GM19328 (cell line): ENCODE measurements around the gene VAV1.
"Not testable (repeated sequence)": the region's sequence is repeated elsewhere in the genome, so short reads cannot be mapped to it uniquely, and the experiment has no call there.

Experiments used
- ATAC-seq: cut with Tn5 transposase; IDR thresholded peaks from one replicate; pipeline ENCODE4 v1.9.1; 2021; ENCODE audit warnings: mild to moderate bottlenecking, moderate library complexity; ENCODE audit not compliant: unreplicated experiment

Gene VAV1

GRCh38 chr19:6736917-6737283 is 35.6 kb upstream of the VAV1 start:
- no peak for ATAC-seq

GRCh38 chr19:6737284-6737872 is 35.1 kb upstream of the VAV1 start, which contains the start of gene GPR108:
TSS of gene GPR108 (minus strand) at chr19:6737580. CDS start at chr19:6737576, 4 bp downstream.
- peak; percentile 73 for ATAC-seq

- ATAC-seq, result no peak
Measured at GRCh38 chr19:6737873-6738786, 34.4 kb upstream of the VAV1 start.

GRCh38 chr19:6738787-6739389 is 33.6 kb upstream of the VAV1 start:
- ATAC-seq, result no peak

DNA sequence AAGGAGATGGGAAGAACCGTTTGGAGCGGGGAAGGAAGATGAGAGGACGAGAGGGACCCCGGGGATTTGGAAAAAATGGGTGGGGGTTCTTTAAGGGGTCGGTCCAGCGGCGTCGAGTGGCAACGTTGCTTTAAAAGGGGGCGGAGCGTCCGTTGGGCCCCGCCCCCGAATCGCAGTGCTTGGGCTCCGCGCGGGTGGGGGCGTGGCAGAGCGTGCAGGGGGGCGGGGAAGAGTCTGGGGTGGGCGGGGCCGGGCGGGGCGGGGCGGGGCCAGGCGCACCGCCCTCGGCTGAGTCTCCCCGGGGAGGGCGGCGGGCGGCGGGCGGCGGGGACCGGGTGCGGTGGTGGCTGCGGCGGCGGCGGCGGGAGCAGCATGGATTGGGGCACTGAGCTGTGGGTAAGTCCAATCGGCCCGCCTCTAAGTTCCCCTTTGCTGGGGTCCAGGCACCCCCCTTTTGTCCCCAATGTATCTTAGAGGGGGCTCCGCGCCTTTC is 33.1 kb upstream of the VAV1 start, which contains the start of gene TRIP10:
TSS of gene TRIP10 (plus strand) at position 291 of the 493 bp plus-strand sequence. CDS start at position 373, 82 bp downstream.
- no peak for ATAC-seq

GRCh38 chr19:6739883-6740588 is 32.5 kb upstream of the VAV1 start:
- no peak for ATAC-seq

GRCh38 chr19:6740589-6741343 is 31.7 kb upstream of the VAV1 start:
- ATAC-seq, result no peak

GRCh38 chr19:6743066-6743465 is 29.4 kb upstream of the VAV1 start:
- ATAC-seq, result no peak

GRCh38 chr19:6743714-6744380 is 28.7 kb upstream of the VAV1 start:
- ATAC-seq, result no peak

GRCh38 chr19:6744381-6745301 is 27.9 kb upstream of the VAV1 start:
- ATAC-seq, result no peak

DNA sequence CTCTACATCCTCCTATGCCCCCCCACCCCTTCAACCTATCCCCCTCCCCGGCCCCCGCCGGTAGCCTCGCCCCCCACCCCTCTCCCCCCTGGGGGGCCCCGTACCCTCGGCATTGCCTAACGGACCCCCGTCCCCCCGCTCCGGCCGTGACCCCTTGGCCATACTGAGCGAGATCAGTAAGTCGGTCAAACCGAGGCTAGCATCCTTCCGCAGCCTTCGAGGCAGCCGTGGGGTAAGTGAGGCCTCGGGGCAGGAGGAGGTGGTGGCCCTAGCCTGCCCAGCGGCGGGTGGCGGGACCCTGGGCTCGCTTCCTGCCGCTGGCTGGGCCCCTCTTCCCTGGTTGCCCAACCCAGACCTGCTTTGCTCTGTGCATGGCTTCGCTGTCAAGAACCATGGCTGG is 26.5 kb upstream of the VAV1 start:
- no peak for ATAC-seq

DNA sequence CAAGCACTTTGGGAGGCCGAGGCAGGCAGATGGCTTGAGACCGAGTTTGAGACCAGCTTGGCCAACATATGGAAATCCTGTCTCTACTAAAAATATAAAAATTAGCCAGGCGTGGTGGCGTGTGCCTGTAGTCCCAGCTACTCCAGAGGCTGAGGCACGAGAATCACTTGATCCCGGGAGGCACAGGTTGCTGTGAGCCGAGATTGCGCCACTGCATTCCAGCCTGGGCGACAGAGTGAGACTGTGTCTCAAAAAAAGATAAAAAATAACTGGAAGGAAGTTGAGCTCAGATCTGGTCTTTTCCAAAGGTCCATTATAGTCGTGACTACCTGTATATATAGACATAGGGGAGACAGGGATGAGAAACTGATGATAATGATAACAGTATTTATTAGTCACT is 24.0 kb upstream of the VAV1 start:
- not testable (repeated sequence) for ATAC-seq

GRCh38 chr19:6750062-6750461 is 22.4 kb upstream of the VAV1 start:
- no peak for ATAC-seq

- no peak for ATAC-seq
Measured at GRCh38 chr19:6751189-6751588, 21.3 kb upstream of the VAV1 start.

- no peak for ATAC-seq
Measured at GRCh38 chr19:6752256-6753177, 20.0 kb upstream of the VAV1 start.

GRCh38 chr19:6753178-6754031 is 19.1 kb upstream of the VAV1 start:
- peak; percentile 64 for ATAC-seq

DNA sequence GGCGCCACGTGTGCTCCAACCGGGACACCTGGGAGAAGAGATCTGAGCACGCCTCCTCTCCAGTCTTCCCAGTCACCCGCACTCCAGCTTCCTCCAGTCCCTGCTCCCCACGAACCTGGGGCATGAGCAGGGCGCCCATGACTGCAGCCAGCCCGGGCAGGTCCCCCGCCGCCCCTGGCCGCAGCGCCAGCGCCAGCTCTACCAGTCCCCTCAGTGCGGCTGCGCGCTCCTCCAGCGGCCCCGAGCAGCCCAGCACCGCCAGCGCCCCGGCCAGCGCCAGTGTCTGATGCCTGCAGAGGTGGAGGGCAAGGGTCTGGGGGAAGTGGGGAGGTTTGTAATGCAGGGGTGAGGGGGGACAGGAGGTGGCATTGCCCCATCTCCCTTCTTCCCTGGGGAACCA is 18.4 kb upstream of the VAV1 start:
- ATAC-seq, result no peak
